Right lobe of liver (tissue), 4 donors: ENCODE data around the gene GALNT8.

Experiments used
- POLR2A ChIP-seq: fragments of 450-650 bp; IDR thresholded peaks from one replicate; pipeline ENCODE4 v1.6.1; 2017; ENCODE audit warnings: antibody characterized with exemption, mild to moderate bottlenecking
- TF ChIP-seq, protein P1 (sequence below), 4 donors: fragments of 200-600 bp in 3 of 4; fragments of 450-650 bp in 1 of 4; IDR thresholded peaks; one replicate each; pipeline versions ENCODE4 v1.5.1 to v1.8.0; 2016 to 2022; ENCODE audit warnings: antibody characterized with exemption in 4 of 4, mild to moderate bottlenecking in 2 of 4
- donor health status: DM: no; HTN: no; CAD: no.
- donor health status: DM: no; HTN: no; CAD: no.
- donor health status: DM: no; HTN: yes; CAD: no.

DNA sequence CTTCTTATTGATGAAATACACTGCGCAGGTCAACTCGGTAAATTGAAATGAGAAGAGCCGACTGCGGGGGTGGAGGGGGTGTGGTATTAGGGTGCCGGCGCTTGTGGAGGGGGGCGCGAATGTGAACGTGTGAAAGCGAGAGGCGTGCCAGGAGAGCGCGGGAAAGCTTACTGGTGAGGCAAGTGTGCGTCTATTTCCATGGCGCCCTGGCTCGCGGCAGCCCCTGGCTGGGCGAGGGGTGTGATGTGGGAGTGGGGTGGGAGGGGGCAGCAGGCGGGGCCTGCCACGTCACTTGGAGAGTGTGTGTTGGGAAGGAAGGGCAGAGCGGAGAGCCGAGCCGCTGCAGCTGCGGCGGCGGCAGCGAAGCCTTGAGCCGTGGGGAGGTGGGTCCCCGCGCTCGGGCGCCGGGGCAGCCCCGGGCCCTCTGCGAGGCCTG is 88.8 kb downstream of the GALNT8 start:
- TF ChIP-seq, protein P1, sequence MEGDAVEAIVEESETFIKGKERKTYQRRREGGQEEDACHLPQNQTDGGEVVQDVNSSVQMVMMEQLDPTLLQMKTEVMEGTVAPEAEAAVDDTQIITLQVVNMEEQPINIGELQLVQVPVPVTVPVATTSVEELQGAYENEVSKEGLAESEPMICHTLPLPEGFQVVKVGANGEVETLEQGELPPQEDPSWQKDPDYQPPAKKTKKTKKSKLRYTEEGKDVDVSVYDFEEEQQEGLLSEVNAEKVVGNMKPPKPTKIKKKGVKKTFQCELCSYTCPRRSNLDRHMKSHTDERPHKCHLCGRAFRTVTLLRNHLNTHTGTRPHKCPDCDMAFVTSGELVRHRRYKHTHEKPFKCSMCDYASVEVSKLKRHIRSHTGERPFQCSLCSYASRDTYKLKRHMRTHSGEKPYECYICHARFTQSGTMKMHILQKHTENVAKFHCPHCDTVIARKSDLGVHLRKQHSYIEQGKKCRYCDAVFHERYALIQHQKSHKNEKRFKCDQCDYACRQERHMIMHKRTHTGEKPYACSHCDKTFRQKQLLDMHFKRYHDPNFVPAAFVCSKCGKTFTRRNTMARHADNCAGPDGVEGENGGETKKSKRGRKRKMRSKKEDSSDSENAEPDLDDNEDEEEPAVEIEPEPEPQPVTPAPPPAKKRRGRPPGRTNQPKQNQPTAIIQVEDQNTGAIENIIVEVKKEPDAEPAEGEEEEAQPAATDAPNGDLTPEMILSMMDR (IDR thresholded peaks at IDR 0.05) = no peak
- TF ChIP-seq POLR2A = no peak
